SK-N-MC (cell line): ENCODE data around the gene SPACA4.

ENCODE experiments used
- EZH2 ChIP-seq: fragments of 200-600 bp; sonication (generic); IDR thresholded peaks from one replicate; pipeline ENCODE4 v1.6.1; 2017; ENCODE audit warnings: antibody characterized with exemption
- POLR2AphosphoS5 ChIP-seq: IDR thresholded peaks from 2 replicates; pipeline ENCODE4 v1.6.1; 2012; ENCODE audit warnings: mild to moderate bottlenecking, low read depth, low read length, borderline replicate concordance

DNA sequence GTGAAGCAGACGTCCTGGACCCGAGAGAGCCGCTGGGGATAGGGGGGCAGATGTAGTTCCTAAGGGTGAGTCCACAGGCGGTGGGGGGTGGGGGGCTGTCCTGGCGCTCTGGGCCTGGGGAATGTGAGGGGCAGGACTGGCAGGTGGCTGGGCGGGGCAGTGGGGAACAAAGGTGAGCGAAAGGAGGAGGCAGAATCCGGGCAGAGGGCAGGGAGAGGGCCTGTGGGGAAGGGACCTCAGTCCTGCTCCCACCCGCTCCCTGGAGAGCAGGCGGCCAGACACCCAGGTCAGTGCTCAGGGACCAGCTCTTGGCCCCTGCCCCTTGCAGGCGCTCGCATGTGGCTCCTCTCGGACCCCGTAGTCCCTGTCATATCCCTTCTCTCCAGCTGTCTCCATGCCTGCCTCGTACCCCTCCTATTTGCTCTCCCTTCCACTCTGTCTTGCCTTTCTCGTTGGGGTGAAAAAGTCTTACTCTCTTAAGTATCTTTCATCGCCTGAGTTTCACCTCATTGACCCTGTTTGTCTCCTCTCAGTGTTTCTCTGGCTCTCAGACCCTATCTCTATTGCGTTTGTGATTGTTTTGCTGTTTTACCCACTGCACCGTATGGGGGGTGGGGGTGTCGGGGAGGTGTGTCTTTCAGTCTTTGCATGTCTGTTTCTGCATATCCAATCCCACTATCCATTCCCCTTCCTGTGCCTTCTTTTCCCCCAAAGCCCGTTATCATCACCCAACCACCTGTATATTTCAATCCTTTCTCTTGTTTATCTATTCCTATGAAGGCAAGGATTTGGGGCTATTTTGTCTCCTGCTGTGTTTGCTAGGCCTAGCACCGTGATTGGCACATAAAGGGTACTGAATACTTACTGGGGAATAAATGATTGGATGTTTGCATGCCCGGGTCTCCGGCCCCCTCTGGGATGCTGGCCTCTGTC lies 18.5 kb downstream of the SPACA4 start:
- TF ChIP-seq EZH2 (no peak), POLR2AphosphoS5 (no peak)
